Choroid plexus epithelial cell (primary cell): ENCODE data around the gene ANOS1.

Source experiments
- DNase-seq: peaks from one replicate; pipeline ENCODE4 v3.0.0-alpha.2; 2010; ENCODE audit warnings: low read depth
- H3K4me3 ChIP-seq: 2 replicates; pipeline ENCODE4 v1.5.1; 2011; ENCODE audit warnings: low read depth, mild to moderate bottlenecking, control low read depth, low read length, moderate library complexity
- TF ChIP-seq, protein P1 (sequence below): conservative IDR thresholded peaks from 2 replicates; pipeline ENCODE4 v1.5.1; 2011; ENCODE audit warnings: low read depth, mild to moderate bottlenecking, control low read depth, inconsistent platforms, low read length, moderate library complexity

ANOS1 gene

DNA sequence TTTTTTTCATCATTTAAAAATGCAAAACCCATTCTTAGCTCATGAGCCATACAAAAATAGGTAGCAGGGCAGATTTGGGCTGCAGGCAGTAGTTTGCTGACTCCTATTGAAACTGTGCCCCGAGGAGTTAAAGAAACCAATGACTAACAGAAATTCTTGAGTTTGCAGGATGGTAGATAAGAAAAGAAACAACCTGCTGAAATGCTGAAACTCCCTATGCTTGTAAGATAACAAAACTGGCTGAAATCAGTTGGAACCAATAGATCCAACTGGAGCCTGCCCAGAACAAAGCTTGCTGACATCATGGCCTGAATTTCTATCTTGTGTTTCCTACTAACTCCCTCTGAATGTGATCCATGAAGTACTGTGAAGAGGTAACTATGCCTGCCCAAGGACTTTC, 68.6 kb downstream of the ANOS1 start:
- DNase-seq: no peak
- H3K4me3 ChIP-seq: no peak overlapping the region
- TF ChIP-seq, protein P1, sequence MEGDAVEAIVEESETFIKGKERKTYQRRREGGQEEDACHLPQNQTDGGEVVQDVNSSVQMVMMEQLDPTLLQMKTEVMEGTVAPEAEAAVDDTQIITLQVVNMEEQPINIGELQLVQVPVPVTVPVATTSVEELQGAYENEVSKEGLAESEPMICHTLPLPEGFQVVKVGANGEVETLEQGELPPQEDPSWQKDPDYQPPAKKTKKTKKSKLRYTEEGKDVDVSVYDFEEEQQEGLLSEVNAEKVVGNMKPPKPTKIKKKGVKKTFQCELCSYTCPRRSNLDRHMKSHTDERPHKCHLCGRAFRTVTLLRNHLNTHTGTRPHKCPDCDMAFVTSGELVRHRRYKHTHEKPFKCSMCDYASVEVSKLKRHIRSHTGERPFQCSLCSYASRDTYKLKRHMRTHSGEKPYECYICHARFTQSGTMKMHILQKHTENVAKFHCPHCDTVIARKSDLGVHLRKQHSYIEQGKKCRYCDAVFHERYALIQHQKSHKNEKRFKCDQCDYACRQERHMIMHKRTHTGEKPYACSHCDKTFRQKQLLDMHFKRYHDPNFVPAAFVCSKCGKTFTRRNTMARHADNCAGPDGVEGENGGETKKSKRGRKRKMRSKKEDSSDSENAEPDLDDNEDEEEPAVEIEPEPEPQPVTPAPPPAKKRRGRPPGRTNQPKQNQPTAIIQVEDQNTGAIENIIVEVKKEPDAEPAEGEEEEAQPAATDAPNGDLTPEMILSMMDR: no peak

DNA sequence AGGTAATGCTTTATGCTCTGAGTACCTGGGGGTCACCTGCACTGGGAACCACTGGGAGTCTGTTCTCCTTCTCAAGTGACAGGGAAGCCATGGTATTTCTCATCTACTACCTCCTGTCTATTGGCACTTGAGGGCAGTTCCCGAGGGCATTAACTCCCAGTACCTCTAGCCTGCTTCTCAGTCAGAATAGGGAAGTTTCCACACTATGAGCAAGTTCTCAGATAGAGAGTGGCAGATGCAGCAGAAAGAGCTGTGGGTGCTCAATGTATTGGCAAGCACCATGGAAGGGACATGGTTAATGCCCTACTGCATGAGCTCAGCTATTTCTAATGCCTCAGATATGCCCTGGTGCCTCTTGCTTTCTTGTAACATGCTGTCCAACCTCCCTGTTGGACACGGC, 74.1 kb downstream of the ANOS1 start:
- TF ChIP-seq, protein P1: no peak
- no peak overlapping the region for H3K4me3 ChIP-seq
- DNase-seq: no peak

DNA sequence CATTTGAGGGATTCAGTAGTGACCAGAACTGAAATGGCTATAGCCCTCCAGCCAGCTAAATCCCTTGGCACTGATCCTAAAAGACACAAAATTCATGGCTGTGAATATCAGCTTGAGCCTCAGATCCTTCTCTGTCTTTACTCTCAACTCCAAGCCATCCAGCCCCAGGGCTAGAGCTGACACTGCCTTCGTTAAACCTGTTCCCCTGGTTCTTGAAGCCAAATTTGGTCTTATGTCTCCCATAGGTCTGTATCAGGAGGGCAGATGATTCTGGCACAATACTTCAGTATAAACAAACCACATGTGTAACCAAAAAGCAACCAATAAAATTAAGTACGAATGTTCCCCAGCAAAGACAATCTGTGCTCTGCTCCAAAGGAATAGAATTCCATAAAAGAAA, 78.0 kb downstream of the ANOS1 start:
- no peak for DNase-seq
- TF ChIP-seq, protein P1: no peak
- no peak overlapping the region for H3K4me3 ChIP-seq

DNA sequence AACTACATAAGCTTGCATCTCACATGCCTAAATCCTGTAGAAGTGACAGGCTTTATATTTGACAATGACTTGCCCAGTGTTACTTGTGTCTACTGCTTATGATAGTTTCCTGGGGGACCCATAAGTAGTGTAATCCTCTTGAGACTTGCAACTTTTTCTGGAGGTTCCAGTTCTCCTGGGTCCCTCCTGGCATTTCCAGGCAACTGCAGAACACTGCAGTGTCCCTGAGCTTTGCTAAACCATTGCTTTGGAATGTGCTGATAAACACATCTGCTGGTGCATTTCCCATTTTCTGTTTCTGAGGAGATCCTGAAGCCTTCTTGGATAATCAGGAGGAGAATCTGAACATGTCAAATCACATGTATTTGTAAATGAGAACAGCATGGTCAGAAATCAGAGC, 82.0 kb downstream of the ANOS1 start:
- TF ChIP-seq, protein P1: no peak
- no peak for DNase-seq
- H3K4me3 ChIP-seq: no peak overlapping the region

DNA sequence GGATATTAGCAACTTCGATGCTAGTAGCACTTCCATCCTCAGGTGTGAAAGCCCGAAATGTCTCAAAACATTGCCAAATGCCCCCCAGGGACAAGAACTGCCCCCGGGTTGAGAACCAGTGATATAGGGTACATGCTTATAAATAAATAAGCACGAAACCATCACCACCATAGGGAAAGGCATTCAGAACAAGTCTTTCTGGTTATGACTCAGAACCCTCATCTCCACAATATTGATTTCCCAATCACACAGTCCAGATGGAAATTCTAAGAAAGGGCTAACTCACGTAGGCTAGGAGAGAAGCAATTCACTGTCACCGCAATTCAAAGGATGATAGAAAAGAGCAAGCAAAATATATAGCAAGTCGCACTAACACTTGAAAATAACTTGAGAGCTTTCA, 84.8 kb downstream of the ANOS1 start:
- no peak overlapping the region for H3K4me3 ChIP-seq
- no peak for DNase-seq
- TF ChIP-seq, protein P1: no peak

DNA sequence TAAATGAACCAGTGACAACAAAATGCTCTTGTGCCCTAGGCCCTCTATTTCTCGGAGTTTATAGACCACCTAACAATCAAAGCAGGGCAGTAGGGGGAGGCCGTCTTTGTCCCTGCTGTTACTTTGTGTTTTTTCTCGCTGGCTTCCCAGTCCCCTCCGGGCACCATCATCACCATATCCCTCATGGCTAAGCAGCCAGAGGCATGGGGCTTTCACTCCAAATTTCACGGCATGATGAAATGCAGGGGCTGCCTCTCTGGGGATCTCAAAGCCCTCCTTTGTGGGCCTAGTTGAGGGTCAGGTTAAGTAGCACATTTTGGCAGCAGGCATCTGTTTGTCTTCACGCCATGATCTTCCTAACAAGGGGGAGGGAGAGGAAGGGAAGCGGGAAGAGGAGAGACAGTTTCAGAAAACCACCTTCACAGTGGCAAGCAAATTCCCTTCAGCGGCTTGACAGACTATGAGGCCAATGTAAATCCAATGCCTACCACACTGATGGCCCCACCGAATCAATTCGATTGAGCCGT, 91.9 kb downstream of the ANOS1 start:
- no peak for DNase-seq
- no peak overlapping the region for H3K4me3 ChIP-seq
- TF ChIP-seq, protein P1: no peak

DNA sequence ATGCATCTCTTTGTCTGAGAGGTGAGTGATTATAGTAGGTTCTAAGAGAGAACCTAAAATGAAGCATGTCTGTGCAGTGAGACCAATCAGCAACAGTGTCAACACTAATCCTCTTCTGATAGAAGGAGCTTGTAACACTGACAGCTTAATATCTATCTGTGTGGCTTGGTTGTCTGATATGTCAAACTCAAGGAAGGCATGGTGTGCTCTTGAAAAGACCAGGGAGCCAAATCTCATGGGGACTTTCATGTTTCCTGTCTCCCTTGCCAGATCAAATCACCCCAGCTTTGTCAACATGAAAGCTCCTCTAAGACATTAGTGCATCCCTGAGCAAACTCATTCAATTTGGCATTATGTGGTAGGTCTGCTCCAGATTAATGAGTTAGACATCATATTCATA, 95.4 kb downstream of the ANOS1 start:
- no peak for DNase-seq
- TF ChIP-seq, protein P1: no peak

More for the DNA sequence above, 95.4 kb downstream of the ANOS1 start:
- H3K4me3 ChIP-seq: no peak overlapping the region
